ENCODE results near the gene CAMK2A.

GRCh38 chr5:150313501-150313900 lies 23.9 kb upstream of the CAMK2A start:
- no peak for TF ChIP-seq POLR2A (IDR thresholded peaks at IDR 0.05)
- TF ChIP-seq, protein P1, sequence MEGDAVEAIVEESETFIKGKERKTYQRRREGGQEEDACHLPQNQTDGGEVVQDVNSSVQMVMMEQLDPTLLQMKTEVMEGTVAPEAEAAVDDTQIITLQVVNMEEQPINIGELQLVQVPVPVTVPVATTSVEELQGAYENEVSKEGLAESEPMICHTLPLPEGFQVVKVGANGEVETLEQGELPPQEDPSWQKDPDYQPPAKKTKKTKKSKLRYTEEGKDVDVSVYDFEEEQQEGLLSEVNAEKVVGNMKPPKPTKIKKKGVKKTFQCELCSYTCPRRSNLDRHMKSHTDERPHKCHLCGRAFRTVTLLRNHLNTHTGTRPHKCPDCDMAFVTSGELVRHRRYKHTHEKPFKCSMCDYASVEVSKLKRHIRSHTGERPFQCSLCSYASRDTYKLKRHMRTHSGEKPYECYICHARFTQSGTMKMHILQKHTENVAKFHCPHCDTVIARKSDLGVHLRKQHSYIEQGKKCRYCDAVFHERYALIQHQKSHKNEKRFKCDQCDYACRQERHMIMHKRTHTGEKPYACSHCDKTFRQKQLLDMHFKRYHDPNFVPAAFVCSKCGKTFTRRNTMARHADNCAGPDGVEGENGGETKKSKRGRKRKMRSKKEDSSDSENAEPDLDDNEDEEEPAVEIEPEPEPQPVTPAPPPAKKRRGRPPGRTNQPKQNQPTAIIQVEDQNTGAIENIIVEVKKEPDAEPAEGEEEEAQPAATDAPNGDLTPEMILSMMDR (IDR thresholded peaks at IDR 0.05), result no peak
